HG03025 (cell line): ENCODE results near the gene ZNF330.
"Not testable (repeated sequence)": the region's sequence is repeated elsewhere in the genome, so short reads cannot be mapped to it uniquely, and the experiment has no call there.

Experiments
- ATAC-seq: cut with Tn5 transposase; IDR thresholded peaks from one replicate; pipeline ENCODE4 v1.9.1; 2021; ENCODE audit warnings: mild to moderate bottlenecking, moderate library complexity; ENCODE audit not compliant: unreplicated experiment, low FRiP score

ZNF330 gene

GRCh38 chr4:141220691-141221659, at the start of gene ZNF330:
TSS of gene ZNF330 (plus strand) at chr4:141220895. CDS start at chr4:141222372, 1,477 bp downstream.
- ATAC-seq, result peak; percentile 95

GRCh38 chr4:141174457-141174856, 46.2 kb upstream of the ZNF330 start:
- ATAC-seq, result peak; percentile 75

- no peak for ATAC-seq
Measured at GRCh38 chr4:141177171-141177570, 43.5 kb upstream of the ZNF330 start.

- ATAC-seq, result no peak
Measured at GRCh38 chr4:141179474-141180373, 41.0 kb upstream of the ZNF330 start.

GRCh38 chr4:141180991-141181761, 39.5 kb upstream of the ZNF330 start:
- no peak for ATAC-seq

- ATAC-seq, result not testable (repeated sequence)
Measured at GRCh38 chr4:141183491-141183890, 37.2 kb upstream of the ZNF330 start.

DNA sequence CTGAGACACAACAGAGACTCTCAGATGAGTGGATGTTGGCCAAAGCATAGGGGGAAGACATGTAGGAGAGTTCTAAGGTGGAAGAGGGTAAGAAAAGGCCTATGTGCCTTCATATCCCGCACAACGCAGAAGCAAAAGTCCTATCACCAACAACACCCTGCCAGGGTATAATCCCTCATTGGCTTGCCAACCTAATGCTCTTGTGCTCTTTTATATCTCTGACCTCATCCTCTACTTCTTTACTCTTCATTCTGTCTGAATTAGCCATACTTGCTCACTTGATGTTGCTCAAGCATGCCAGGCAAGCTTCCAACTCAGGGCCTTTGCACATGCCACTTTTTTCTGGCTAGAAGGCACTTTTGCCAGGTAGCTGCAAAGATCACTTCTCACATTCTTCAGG, 28.1 kb upstream of the ZNF330 start:
- ATAC-seq, result no peak

- no peak for ATAC-seq
Measured at GRCh38 chr4:141193516-141194034, 27.1 kb upstream of the ZNF330 start.

DNA sequence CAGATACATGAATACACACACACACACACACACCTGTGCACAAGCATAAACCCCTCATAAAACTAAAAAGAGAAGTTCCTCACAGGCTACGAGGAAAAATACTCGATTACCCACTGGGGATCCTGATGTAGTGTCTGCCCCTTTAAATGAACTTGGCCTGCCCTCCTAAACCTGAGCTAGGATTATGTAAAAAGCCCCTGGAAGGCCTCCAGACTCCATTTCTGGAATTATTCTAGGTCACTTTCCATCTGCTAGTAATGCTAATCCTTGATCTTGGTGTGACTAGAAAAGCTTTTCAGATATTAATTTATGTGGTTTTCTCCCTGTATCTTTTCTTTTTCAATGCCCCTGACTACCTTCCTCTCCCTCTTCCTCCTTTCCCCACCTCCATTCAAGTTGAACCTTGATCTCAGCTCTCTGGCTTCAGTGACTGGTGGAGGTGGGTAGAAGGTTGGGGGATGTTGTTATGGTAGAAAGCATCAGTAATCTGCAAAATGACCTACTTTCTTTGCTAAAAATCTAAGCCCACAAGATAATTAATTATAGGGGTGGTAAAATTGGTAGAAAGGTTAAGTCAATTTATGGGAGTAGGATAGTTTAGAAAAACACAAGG, 25.5 kb upstream of the ZNF330 start:
- ATAC-seq, result no peak

- ATAC-seq, result no peak
Measured at GRCh38 chr4:141196227-141196933, 24.3 kb upstream of the ZNF330 start.

- no peak for ATAC-seq
Measured at GRCh38 chr4:141207961-141208360, 12.7 kb upstream of the ZNF330 start.

DNA sequence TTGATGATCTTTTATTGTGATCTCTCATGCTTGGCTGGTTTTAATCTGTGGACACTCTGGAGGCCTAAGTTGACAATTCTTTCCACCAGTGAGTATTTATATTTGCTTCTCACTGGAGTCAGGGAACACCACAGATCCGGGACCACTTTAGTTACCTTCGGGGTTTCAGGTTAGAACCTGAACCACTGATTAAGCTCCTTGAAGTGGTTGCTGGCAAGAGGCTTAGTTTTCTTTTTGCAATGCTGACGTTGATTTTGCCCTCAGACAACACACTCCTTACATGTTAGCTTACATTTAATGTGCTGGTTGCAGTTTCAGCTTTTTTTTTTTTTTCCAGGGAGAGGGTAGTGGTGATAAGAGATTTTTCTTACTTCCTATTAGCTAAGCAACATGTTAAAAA, 10.5 kb upstream of the ZNF330 start:
- no peak for ATAC-seq

- ATAC-seq, result no peak
Measured at GRCh38 chr4:141213550-141213991, 7.1 kb upstream of the ZNF330 start.

GRCh38 chr4:141215030-141215429, 5.7 kb upstream of the ZNF330 start:
- ATAC-seq, result no peak

DNA sequence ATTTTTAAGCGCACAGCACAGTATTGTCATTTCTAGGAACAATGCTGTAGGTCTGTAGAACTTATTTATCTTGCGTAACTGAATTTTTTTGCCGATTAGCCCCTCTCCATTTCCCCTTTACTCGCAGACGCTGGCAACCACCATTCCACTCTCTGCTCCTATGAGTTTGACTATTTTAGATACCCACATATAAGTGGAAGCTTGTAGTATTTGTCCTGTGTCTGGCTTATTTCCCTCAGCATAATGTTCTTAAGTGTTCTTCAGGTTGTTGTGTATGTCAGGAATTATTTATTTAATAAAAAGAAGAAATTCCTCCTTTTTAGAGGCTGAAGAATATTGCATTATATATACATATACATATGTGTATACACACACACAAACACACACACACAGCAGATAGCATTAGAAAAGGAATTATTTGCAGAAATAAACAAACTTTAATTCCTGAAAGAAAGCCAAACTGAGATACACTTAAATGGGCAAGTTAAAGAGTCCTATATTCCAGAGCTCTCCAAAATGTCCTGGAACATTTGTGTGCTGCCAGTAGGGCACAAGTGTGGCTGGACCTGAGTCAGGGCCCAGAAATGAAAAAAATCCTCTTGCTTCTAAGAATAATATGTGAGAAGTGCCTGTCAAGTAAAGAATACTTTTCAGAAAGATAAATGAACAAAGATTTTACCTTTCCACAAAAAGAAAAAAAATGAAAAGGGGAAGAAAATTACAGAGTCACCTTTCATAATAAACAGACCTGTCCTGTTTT, 4.5 kb upstream of the ZNF330 start:
- ATAC-seq, result no peak

- peak; percentile 11 for ATAC-seq
Measured at GRCh38 chr4:141220271-141220670, 424 bp upstream of the ZNF330 start.

DNA sequence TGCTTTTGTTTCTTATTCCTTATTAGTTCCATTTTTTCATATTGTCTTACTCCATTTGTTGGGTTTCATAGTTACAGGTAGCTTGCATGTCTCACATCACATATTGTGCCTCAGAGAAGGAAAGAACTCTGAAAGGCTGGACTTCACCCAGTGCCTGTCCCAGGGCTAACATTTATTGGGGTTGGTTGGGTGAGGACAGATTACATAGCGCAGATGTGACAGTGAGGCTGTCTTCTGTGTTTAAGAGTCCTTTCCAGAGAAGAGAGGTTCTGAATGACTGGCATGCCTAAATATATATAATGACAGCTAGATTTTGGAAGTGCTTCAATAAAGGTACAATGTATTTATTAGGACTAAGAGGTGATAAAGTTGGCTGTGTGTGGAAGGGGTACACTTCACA, 2.7 kb downstream of the ZNF330 start:
- ATAC-seq, result no peak

GRCh38 chr4:141227280-141227679, 6.6 kb downstream of the ZNF330 start:
- not testable (repeated sequence) for ATAC-seq
